TTC549 (cell line): ENCODE results near the gene STEAP2.

ENCODE experiments used
- FAIRE-seq: peaks from 2 replicates; lab custom pipeline; 2012; peaks lifted over from hg19 to GRCh38; lab: Jason Lieb, UNC

STEAP2 gene

DNA sequence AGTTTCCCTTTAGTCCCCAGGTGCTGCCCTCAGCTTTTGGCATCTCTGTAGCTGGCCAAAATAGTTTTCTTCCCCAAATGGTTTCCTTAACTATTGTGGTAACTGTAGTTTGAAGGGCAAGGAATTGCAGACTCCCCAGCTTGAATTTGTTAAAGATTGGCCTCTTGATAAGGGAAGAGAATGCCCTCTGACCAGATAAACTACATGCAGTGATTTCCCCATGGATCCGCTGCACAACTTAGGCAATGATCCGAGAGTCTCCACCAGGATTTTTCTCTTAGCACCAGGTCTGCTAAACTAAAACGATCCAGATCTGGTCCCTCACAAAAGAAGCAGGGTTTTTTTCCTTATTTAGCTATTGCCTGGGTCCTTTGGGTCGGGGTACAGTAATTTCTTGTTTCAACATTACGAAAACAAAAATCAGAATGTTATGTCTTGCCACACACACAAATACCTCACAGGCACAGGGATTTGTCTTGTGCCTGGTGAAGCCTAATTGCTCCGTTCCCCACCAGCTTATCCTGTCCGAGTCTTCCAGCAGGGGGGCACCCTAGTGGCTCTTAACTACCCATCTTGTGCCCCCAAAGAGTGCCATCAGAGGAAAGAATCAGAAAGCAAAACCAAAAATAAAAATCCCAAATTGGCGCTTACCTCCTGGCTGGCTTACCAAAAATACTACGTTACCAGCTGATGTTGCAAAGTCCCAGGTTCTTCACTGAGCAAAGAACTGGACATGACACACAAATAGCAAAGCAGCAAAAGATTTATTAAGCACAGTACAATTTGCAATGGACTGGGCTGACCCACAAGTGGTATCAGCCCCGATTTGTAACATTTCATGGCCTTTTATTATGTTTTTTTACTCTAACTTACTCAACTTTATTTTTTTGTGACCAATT lies 16.4 kb upstream of the STEAP2 start:
- no peak for FAIRE-seq

DNA sequence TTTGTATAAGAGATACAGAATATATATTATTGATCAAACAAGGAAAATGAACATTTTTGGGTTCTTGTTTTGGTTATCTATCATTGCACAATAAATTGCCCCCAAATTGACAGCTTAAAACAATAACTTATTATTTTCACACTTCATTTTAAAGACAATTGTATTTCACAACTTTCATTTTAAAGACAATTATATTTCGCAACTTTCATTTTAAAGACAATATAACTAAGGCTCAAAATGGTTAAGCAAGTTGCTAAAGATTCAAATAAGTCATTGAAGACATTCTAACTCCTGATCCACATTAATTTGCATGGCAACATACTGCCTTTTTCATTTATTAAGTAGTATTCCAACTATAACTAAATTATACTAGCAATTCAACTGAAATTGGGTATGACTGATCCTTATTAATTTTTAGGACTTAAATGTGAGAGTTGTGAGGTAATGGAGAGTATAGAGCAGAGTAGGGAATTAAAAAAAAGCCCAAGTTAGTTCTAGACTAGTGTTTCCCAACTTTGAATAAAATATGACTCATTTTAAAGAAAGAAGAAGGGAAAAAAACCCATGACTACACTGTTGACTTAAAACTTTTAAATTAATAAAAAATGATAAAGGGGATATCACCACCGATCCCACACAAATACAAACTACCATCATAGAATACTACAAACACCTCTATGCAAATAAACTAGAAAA lies 9.9 kb upstream of the STEAP2 start:
- no peak for FAIRE-seq

DNA sequence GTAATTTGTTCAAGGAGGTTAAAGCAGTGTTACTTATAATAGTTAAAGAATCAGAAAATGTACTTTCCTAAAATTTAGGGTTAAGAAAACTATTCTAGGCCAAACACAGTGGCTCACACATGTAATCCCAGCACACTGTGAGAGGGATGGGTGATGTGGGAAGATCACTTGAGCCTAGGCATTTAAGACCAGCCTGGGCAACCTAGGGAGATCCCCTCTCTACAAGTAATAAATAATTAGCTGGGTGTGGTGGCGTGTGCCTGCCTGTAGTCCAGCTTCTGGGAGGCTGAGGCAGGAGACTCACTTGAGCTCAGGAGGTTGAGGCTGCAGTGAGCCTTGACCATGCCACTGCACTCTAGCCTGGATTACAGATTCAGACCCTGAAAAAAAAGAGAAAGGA lies 3.6 kb upstream of the STEAP2 start:
- FAIRE-seq = no peak

DNA sequence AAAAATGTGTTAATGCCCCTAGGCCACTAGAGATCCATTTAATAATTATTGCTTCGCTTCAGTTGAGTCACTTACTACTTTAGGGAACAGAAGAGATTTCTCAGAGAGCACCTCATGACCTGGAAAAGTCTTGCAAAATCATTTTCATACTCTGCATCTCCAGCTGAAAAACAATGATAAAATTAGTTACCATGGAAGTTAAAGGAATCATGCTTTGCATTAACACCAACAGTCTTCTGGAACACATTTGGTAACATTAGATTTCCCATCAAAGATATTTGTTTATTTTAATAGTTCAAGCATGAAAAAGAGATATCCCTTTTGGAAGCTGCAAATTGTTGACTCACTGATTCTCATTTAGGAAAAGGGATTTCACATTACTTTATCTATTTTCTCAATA lies 1.8 kb upstream of the STEAP2 start:
- FAIRE-seq = no peak

DNA sequence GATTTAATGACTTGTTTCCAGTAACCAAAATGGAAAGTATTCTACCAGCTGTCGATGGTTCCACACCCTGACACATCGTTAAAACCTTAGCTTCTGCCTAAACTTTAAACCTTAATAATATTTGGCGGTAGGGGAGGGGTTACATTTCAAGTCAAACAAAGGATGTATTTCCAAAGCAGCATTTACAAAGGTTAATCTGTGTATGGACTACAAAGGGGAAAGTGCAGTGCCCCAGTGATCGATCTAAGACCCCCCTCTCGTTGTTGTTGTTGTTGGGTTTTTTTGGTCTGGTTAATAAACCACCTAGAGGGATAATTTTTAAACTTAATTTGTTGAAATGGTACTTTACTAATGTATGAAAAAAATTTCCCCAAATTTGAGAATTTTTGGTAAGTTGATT lies 1.1 kb upstream of the STEAP2 start:
- FAIRE-seq = no peak

DNA sequence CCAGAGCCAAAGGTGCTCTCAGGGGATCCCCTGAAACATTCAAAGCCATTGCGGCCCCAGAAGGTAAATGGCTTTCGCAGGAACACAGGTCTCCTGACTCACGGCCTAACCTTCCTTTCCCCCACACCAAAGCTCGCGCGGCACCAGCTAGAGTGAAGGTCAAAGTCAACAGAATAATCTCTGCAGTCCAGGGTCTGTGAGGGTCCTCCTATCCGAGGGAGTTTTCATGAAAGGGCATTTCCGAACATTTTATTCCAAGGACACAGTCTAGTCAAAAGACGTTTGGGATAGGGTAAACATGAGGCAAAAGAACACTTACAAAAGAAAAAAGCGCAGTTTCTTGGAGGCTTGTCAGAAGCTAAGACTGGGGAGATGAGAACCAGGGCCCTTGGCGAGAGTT lies 559 bp upstream of the STEAP2 start:
- FAIRE-seq = no peak

DNA sequence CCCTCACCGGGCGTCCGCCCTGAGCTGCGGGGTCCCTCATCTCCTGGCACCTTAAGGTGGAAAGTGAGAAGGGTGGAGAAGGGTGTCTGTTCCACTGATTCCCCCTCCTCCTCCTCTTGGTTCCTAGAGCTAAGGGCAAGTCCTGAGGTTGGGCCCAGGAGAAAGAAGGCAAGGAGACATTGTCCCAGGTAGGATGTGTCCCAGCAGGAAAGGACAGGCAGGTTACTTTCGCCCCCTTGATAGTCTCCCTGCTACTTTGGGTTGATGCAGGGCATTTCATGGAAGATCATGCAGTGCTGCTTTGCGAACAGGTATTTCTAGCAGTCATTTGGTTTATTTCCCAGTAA lies 582 bp downstream of the STEAP2 start:
- FAIRE-seq = no peak

DNA sequence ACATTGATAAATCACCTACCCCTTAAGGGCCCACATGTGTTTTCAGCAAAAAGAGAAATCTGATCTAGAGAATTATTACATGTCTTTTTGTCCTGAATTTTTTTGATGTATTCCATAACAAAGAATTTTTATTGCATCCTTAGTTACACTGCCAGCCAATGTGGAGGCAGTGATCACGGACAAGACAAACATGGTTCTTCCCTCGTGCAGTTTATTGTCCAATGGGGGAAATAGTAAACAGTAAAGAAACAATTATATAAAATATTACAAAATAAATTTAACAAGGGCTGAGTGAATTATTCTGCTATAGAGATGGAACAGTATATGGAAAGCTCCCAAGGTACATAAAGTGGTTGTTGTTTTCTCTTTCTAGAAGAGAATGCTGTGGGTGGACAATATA lies 2.0 kb downstream of the STEAP2 start:
- FAIRE-seq = no peak

DNA sequence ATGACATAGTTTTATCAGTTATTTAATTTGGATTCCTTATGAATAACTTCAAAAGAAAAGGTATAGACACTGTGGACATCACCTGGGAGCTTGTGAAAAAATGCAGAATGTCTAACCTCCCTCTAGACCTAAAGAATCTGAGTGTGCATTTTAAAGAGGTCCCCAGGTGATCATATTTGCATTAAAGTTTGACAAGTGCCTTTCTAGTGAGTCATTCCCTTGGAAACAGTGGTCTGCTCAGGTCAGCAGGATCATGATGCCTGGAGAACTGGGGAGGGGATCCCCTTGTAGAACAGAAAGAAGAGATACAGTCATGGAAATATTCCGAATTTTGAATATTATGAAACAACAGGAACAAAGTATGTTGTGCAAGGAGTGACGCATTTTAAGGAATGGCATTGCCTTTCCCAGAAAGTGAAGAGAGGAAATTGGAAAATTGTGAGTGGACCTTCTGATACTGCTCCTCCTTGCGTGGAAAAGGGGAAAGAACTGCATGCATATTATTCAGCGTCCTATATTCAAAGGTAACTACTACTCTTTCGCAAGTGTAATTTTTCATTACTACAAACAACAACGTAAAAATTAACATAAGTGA lies 4.6 kb downstream of the STEAP2 start:
- no peak for FAIRE-seq

DNA sequence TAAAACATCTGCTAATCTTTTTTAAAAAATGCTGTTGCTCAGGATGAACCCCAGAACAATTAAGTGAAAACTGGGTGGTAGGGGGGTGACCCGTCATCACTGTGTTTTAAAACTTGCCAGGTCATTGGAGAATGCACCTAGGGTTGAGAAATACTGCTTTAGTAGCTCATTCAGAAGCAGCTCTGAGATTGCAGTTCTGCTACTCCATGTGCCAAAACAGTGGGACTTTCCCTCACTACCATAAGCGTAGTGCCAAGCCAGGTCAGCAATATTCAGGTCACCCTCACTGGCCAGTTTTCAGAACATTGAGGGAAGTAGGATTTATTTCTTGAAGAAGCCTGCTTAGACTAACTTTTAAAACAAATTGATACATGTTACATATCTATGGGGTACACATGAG lies 5.2 kb downstream of the STEAP2 start:
- no peak for FAIRE-seq

DNA sequence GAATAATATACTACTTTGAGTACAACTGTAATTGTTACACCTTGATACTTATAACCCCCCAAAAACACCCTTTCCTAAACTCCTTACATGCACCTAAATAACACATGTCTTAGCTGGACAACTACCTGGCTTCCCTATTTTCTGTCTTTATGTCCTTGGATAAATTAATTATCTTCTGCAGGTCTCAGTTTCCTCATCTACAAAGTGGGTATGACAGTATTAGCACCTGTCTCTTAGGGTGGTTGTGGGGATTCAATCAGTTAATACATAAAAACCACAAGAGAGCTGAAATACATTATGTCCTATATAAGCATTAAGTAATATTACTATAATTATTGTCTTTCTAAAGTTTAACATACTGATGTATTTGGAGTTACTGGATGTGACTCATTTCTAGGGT lies 10.8 kb downstream of the STEAP2 start:
- FAIRE-seq = no peak

DNA sequence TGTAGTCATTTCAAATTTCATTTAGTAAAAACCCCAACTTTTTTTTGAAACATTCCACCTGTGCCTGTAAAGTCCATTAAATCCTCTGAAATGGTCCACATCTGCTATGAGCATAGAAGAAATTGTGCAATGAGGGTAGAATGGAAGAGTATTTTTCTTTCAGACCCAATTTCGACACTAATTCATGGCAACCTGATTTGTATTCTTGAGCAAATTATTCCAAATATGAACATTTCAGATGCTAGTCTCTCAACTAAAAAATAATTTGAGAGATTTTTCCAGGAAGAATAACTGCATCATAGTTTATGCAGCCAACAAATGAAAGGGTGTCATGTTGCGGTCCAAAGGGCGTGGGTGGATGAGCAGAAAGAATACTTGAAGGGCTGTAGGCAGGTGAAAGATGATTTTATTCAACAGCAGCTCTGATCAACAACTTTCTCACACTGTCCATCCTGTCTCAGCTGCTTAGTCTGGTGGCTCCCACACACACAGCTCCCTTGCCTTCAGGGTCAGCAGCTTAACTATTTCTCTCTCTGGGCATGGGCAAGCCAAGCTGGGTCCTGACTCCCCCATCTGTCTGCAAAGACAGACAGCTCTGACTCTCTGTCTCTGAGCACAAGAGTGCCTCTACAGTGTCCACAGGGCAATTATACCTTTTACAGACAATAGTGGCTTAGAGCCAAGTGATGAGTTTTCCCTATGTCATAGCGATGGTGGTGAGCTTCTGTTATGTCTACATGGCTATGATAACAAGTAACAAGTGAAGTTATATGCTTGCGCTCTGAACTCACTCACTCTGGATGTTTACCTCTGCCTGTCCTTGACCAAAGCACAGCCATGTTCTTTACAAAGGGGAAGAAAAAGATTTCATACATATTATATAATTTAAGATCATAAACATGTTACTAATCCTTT lies 11.5 kb downstream of the STEAP2 start:
- FAIRE-seq = no peak

DNA sequence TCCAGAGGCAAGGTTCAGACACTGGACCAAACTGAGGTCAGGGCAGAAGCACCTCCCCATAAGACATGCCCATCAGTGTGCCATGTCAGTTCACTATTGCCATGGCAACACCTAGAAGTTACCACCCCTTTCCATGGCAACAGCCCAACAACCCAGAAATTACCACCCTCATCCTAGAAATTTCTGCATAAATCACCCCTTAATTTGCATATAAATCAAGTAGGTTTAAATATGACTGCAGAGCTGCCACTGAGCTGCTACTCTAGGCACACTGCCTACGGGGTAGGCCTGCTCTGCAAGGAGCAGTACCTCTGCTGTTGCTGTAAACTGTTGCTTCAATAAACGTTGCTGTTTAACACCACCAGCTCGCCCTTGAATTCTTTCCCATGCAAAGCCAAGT lies 12.7 kb downstream of the STEAP2 start:
- FAIRE-seq = no peak

DNA sequence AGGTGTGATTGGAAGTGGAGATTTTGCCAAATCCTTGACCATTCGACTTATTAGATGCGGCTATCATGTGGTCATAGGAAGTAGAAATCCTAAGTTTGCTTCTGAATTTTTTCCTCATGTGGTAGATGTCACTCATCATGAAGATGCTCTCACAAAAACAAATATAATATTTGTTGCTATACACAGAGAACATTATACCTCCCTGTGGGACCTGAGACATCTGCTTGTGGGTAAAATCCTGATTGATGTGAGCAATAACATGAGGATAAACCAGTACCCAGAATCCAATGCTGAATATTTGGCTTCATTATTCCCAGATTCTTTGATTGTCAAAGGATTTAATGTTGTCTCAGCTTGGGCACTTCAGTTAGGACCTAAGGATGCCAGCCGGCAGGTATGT lies 13.6 kb downstream of the STEAP2 start:
- no peak for FAIRE-seq

DNA sequence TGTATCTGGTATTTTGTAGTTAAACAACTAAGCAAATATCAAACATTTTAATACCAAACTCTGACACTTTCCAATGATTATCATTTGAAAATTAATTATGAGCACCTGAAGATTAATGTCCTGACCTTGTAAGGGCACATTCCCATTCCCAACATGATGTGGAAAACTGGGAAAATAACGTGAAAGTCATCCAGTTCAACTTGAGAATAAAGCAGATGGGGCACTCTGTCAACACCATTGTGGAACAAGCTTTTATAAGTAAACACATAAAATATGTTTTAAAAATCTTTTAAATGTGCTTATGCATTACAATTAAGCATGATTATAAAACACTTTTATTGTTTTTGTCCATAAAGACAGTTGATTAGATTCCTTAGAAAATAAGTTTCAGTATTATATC lies 14.1 kb downstream of the STEAP2 start:
- FAIRE-seq = no peak

DNA sequence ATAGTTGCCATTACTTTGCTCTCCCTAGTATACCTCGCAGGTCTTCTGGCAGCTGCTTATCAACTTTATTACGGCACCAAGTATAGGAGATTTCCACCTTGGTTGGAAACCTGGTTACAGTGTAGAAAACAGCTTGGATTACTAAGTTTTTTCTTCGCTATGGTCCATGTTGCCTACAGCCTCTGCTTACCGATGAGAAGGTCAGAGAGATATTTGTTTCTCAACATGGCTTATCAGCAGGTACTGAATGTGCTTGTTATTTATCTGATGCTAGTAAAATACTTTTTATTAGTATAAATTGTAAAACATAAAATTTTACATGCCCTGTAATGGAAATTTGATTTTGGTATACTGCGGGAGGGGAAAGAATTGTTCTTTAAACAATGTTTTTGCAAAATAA lies 15.7 kb downstream of the STEAP2 start:
- FAIRE-seq = no peak

DNA sequence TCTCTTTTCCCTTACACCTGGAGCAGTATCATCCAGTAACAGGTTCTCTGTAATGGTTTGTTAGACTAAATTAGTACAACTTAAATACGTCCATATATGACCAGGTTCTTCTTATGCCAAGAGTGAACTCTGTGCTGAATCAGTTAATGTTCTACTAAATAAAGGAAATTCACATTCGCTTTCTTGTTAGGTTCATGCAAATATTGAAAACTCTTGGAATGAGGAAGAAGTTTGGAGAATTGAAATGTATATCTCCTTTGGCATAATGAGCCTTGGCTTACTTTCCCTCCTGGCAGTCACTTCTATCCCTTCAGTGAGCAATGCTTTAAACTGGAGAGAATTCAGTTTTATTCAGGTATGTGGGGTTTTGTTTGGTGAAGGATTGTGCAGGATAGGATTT lies 18.1 kb downstream of the STEAP2 start:
- FAIRE-seq = no peak

DNA sequence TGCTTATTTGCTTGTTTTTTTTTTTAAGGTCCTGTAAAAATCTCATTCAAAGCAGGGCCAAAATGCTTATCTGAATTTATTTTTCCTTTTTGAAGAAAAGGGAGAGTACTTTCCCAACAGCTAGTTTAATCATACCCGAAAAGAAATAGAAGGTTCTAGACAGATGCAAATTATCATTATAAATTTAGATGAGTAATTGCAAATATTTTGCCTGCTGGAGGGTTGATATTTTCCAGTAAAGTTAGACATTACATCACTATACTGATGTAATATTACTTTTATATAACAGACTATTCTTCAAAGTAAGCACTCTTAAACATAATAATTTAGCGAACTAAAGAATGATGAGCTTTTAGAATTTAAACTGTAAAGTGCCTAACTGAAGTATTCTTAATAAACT lies 19.3 kb downstream of the STEAP2 start:
- no peak for FAIRE-seq

DNA sequence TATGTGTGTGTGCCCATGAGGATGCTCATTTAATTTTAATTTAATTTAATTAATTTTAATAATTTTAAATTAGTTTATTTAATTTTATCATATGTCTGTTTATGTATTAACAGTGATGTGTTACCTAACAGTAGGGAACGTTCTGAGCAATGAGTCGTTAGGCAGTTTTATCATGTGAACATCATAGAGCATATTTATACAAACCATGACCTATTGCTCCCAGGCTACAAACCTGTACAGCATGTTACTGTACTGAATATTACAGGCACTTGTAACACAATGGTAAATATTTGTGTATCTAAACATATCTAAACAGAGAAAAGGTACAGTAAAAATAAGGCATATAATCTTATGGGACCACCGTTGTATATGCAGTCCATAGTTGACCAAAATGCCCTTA lies 19.8 kb downstream of the STEAP2 start:
- FAIRE-seq = no peak

DNA sequence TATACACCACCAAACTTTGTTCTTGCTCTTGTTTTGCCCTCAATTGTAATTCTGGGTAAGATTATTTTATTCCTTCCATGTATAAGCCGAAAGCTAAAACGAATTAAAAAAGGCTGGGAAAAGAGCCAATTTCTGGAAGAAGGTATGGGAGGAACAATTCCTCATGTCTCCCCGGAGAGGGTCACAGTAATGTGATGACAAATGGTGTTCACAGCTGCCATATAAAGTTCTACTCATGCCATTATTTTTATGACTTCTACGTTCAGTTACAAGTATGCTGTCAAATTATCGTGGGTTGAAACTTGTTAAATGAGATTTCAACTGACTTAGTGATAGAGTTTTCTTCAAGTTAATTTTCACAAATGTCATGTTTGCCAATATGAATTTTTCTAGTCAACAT lies 20.9 kb downstream of the STEAP2 start:
- FAIRE-seq = no peak

DNA sequence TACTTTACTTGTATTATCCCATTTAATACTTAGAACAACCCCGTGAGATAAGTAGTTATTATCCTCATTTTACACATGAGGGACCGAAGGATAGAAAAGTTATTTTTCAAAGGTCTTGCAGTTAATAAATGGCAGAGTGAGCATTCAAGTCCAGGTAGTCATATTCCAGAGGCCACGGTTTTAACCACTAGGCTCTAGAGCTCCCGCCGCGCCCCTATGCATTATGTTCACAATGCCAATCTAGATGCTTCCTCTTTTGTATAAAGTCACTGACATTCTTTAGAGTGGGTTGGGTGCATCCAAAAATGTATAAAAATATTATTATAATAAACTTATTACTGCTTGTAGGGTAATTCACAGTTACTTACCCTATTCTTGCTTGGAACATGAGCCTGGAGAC lies 22.0 kb downstream of the STEAP2 start:
- no peak for FAIRE-seq

DNA sequence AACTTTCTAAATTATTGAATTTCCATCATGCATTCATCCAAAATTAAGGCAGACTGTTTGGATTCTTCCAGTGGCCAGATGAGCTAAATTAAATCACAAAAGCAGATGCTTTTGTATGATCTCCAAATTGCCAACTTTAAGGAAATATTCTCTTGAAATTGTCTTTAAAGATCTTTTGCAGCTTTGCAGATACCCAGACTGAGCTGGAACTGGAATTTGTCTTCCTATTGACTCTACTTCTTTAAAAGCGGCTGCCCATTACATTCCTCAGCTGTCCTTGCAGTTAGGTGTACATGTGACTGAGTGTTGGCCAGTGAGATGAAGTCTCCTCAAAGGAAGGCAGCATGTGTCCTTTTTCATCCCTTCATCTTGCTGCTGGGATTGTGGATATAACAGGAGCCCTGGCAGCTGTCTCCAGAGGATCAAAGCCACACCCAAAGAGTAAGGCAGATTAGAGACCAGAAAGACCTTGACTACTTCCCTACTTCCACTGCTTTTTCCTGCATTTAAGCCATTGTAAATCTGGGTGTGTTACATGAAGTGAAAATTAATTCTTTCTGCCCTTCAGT lies 25.3 kb downstream of the STEAP2 start:
- FAIRE-seq = no peak
